Common myeloid progenitor, CD34-positive (primary cell): ENCODE measurements around the gene ZNF442.

Experiments
- CTCF ChIA-PET: fragments of 350-600 bp; sonication (Branson Sonifier 250); formaldehyde crosslinking; loops from one replicate; lab custom pipeline; 2021; ENCODE audit warnings: antibody characterized with exemption; lab: Charles Lee
- POLR2A ChIA-PET: fragments of 350-600 bp; sonication (Branson Sonifier 250); formaldehyde crosslinking; loops from one replicate; lab custom pipeline; 2021; ENCODE audit warnings: antibody characterized with exemption; lab: Charles Lee
- DNase-seq, 3 donors: peaks; one replicate each; pipeline versions ENCODE4 v3.0.0 to v3.0.0-alpha.2; 2013
- H3K27ac ChIP-seq, 2 experiments: 1 replicate in 1 of 2; 2 replicates in 1 of 2; pipeline ENCODE4 v1.7.0; 2013; ENCODE audit warnings: inconsistent platforms in 2 of 2, low read length in 2 of 2, mild to moderate bottlenecking in 2 of 2, low read depth in 1 of 2, moderate library complexity in 1 of 2; ENCODE audit not compliant: severe bottlenecking in 2 of 2, insufficient read depth in 1 of 2, poor library complexity in 1 of 2
- H3K27me3 ChIP-seq, 5 experiments: replicated peaks in 2 of 5; 1 replicate in 3 of 5; 2 replicates in 2 of 5; pipeline versions ENCODE4 v1.6.1 to v1.7.0; 2013; ENCODE audit warnings: low read length in 4 of 5, mild to moderate bottlenecking in 2 of 5, moderate library complexity in 2 of 5, inconsistent platforms in 1 of 5; ENCODE audit not compliant: insufficient read depth in 5 of 5, control insufficient read depth in 4 of 5
- H3K36me3 ChIP-seq, 4 experiments: 1 replicate in 2 of 4; 2 replicates in 2 of 4; pipeline versions ENCODE4 v1.6.1 to v1.7.0; 2013; ENCODE audit warnings: low read length in 3 of 4, control low read depth in 1 of 4, mild to moderate bottlenecking in 1 of 4; ENCODE audit not compliant: control insufficient read depth in 4 of 4, insufficient read depth in 4 of 4
- H3K4me1 ChIP-seq, 4 experiments: 1 replicate in 3 of 4; 2 replicates in 1 of 4; pipeline versions ENCODE4 v1.6.1 to v1.7.1; 2013; ENCODE audit warnings: low read length in 3 of 4, mild to moderate bottlenecking in 3 of 4, control low read depth in 1 of 4, inconsistent platforms in 1 of 4, moderate library complexity in 1 of 4; ENCODE audit not compliant: control insufficient read depth in 4 of 4, insufficient read depth in 4 of 4; ENCODE audit errors: control extremely low read depth in 1 of 4
- H3K4me3 ChIP-seq, 7 experiments: 1 replicate in 4 of 7; 2 replicates in 3 of 7; pipeline versions ENCODE4 v1.5.1 to v1.7.0; 2013; ENCODE audit warnings: mild to moderate bottlenecking in 7 of 7, low read length in 6 of 7, moderate library complexity in 6 of 7, inconsistent platforms in 2 of 7, low read depth in 2 of 7, control low read depth in 1 of 7; ENCODE audit not compliant: insufficient read depth in 4 of 7, control insufficient read depth in 1 of 7; ENCODE audit errors: extremely low read depth in 1 of 7
- H3K9me3 ChIP-seq, 5 experiments: 1 replicate in 4 of 5; 2 replicates in 1 of 5; pipeline versions ENCODE4 v1.6.1 to v1.7.1; 2013; ENCODE audit warnings: low read length in 4 of 5, mild to moderate bottlenecking in 2 of 5, inconsistent platforms in 1 of 5, low read depth in 1 of 5, moderate library complexity in 1 of 5; ENCODE audit not compliant: control insufficient read depth in 4 of 5, insufficient read depth in 2 of 5; ENCODE audit errors: control extremely low read depth in 1 of 5
- WGBS: methylation state at CpG from one replicate; pipeline ENCODE4 v1.1.5; 2013; ENCODE audit not compliant: insufficient coverage; 5-methylcytosine and 5-hydroxymethylcytosine counted together

The ZNF442 gene

GRCh38 chr19:12350185-12350889 lies 15.1 kb downstream of the ZNF442 start:
- Histone ChIP-seq H3K9me3 (peaks cover 19 to 82% (median 33%) of the 10 kb centered on the region in 5 experiments), H3K27ac (no peak overlapping the region), H3K36me3 (peaks cover 8 to 31% (median 15%) of the 10 kb centered on the region in 4 experiments), H3K4me1 (no peaks in the 10 kb centered on the region), H3K4me3 (peak overlapping the region in 1 of 7 experiments; percentile 6), H3K27me3 (no peaks in the 10 kb centered on the region)
- DNase-seq, result peak in 1 of 3 donors; percentile 15
- WGBS, result 99% methylated on average over 8 of the region's 8 CpGs
- CTCF ChIA-PET, result no interaction called here
- POLR2A ChIA-PET, result no interaction called here

DNA sequence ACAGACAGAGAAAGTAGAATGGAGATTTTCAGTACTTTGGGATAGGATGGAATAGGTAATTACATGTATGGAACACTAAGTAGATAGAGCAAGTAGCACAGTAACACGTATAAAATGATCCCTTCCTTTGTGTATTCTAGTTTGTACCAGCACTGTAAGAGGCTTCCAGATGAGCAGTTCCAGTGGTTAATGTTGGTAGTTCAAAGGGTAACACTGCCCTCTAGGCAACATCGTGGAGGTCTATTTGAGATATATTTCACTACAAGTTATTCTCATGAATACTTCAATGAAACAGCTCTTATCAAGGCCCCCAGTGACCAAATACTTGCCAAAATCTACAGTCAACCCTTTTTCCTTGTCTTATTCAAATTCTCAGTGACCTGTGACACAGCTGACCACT lies 18.6 kb downstream of the ZNF442 start:
- WGBS, result 100% methylated on average over 2 of the region's 2 CpGs
- CTCF ChIA-PET, result interaction anchor here (0.8 kb wide), 1 partner anchor 383 kb away, joined by 3 read pairs; no protein-coding TSS in a partner anchor
- Histone ChIP-seq H3K27ac (no peak overlapping the region), H3K36me3 (peaks cover 8 to 23% (median 15%) of the 10 kb centered on the region in 4 experiments), H3K27me3 (no peaks in the 10 kb centered on the region), H3K4me3 (no peak overlapping the region), H3K4me1 (no peaks in the 10 kb centered on the region), H3K9me3 (peaks cover 14 to 68% (median 23%) of the 10 kb centered on the region in 5 experiments)
- DNase-seq, result peak in 2 of 3 donors; percentile 34 to 35
- POLR2A ChIA-PET, result no interaction called here

DNA sequence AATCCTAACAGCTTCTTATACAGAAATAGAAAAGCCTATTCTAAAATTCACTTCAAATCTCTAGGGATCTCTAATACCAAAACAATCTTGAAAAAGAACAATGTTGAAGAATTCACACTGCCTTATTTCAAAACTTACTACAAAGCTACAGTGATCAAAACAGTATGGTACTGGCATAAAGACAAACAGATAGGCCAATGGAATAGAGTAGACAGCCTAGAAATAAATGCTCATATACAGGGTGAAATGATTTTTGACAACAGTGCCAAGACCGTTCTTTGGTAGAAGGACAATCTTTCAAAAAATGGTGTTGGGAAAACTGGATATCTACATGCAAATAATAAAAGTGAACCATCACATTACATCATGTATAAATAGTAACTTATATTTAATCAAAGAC lies 20.3 kb downstream of the ZNF442 start:
- WGBS, result no CpG with 5 or more reads among the region's 1 CpG
- ChIA-PET CTCF (interaction anchor here (1.0 kb wide), 1 partner anchor 22 kb away, joined by 3 read pairs; no protein-coding TSS in a partner anchor), POLR2A (no interaction called here)
- H3K4me1 ChIP-seq, result no peaks in the 10 kb centered on the region
- H3K9me3 ChIP-seq, result peaks cover 13 to 59% (median 18%) of the 10 kb centered on the region in 5 experiments
- no peak for DNase-seq
- no peaks in the 10 kb centered on the region for H3K27me3 ChIP-seq
- no peak overlapping the region for H3K27ac ChIP-seq
- H3K36me3 ChIP-seq, result peaks cover 0 to 10% (median 4%) of the 10 kb centered on the region in 4 experiments
- H3K4me3 ChIP-seq, result no peak overlapping the region

DNA sequence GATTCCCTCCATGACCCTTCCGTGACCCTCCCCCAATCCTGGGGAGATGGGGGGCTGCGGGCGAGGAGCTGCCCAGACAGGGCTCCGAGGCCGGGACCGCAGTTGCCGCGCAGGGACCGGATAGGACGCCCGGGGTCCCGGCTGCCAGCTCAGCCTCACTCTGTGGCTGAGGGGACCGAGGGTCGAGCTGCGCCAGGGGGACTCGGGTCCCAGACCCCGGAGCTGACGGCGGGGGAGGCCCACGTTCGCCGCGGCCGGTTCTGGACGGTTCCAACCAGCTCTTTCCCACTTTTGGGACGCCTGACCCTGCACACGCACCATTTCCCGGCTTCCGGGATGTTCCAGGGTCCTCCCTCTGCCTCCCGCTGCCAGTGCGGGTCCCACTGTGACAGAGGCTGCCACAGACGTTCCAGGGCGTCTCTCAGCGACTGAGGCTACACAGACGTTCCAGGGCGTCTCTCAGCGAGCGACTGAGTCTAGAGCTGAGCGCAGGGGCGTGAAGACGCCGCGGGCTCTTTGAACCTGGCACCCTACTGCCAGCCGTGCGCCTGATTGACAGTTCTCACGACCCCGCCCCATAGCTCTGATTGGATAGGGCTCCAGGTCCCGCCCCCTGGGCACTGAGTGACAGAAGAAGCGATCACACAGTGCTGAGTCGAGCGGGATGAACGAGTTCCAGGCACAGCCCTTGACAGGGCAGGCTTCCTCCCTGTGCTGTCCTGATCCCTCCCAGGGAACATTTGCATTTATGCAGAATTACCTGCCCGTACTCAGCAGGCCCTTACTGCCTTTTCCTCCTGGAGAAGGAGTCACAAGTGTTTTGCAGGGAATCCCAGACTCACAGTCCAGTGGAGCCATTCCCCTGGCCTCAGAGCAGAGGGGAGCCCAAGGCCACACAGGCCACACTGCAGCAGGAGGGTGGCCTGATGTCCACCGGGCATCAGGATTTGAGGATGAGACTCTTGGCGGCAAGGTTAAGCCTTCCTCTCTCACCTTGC lies 32.0 kb downstream of the ZNF442 start, which contains the start of gene ZNF563:
ZNF563 (minus strand) TSS at position 472 of the 998 bp plus-strand sequence; CDS start at position 321, 151 bp downstream.
- DNase-seq, result peak; percentile 92 to 97 (median 97)
- no peaks in the 10 kb centered on the region for H3K27me3 ChIP-seq
- ChIA-PET POLR2A (interaction anchor here (1.4 kb wide), 1 partner anchor 40 kb away, joined by 6 read pairs; no protein-coding TSS in a partner anchor), CTCF (interaction anchor here (1.1 to 1.6 kb wide), 4 partner anchors 12 to 107 kb away, joined by 3 to 4 read pairs (median 3); partner anchors contain the start of gene ZNF443)
- peak within 1 kb of the TSS; percentile 61 to 64 for H3K27ac ChIP-seq
- H3K4me3 ChIP-seq, result peak within 1 kb of the TSS; percentile 76 to 99 (median 91)
- whole genome bisulfite sequencing, result 2% methylated on average over 47 of the region's 55 CpGs
- H3K4me1 ChIP-seq, result peaks cover 6 to 27% (median 23%) of the 10 kb centered on the region in 4 experiments
- H3K9me3 ChIP-seq, result peaks cover 0 to 4% (median 0%) of the 10 kb centered on the region in 5 experiments
- no peaks in the 10 kb centered on the region for H3K36me3 ChIP-seq

DNA sequence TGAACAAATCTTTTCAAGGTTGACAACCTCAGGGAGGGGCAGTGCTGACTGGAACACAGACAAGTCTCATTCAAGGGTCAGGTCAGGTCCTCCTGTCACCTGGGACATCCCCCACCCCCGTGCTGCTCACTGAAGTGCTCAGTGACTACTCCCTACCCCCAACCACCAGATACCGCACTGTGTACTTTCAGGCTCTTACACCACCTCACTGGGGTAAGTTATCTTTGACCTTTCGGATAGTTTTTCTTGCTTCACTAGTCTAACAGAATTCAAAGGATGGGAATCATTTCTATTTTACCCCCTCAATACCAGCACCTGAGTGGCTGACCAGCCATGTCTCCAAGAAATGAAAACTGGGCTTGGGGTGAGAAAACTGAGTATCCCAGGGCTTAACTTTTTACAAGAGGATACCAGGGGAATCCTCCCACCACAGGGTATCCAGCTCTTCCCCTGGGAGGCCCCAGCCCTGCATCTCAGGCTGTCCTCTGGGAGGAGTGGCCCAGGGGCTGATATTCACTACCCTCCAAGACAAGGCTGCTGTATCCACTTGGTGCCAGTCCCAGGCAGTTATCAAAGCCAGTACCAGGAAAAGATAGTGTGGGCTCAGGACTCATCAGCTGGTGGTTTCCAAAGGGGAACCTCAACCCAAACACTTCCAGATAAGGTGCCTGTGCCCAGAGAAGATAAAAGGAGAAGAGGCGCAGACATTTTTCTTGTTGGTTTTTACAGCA lies 34.1 kb downstream of the ZNF442 start:
- Histone ChIP-seq H3K4me3 (peak overlapping the region in 1 of 7 experiments; percentile 20), H3K27ac (no peak overlapping the region), H3K4me1 (peaks cover 6 to 27% (median 23%) of the 10 kb centered on the region in 4 experiments), H3K27me3 (no peaks in the 10 kb centered on the region), H3K9me3 (no peaks in the 10 kb centered on the region), H3K36me3 (no peaks in the 10 kb centered on the region)
- CTCF ChIA-PET, result no interaction called here
- DNase-seq, result peak; percentile 64 to 84 (median 77)
- POLR2A ChIA-PET, result no interaction called here
- WGBS, result 100% methylated on average over 2 of the region's 4 CpGs

GRCh38 chr19:12330340-12330739 lies 35.1 kb downstream of the ZNF442 start:
- ChIA-PET POLR2A (no interaction called here), CTCF (no interaction called here)
- peaks cover 6 to 27% (median 23%) of the 10 kb centered on the region in 4 experiments for H3K4me1 ChIP-seq
- H3K27me3 ChIP-seq, result no peaks in the 10 kb centered on the region
- DNase-seq, result no peak
- no peaks in the 10 kb centered on the region for H3K9me3 ChIP-seq
- H3K36me3 ChIP-seq, result no peaks in the 10 kb centered on the region
- WGBS, result 81% methylated on average over 3 of the region's 4 CpGs
- H3K27ac ChIP-seq, result no peak overlapping the region
- H3K4me3 ChIP-seq, result no peak overlapping the region
